Thyroid gland (tissue), 4 donors: ENCODE measurements around the gene LIPI. TPM values are rescaled to one million over a fixed set of nuclear protein-coding genes. Genes with fewer than 3 reads are reported as not detected.
"Not testable (repeated sequence)": the region's sequence is repeated elsewhere in the genome, so short reads cannot be mapped to it uniquely, and the experiment has no call there.

ENCODE experiments used
- DNase-seq, 2 donors: peaks; one replicate each; pipeline ENCODE4 v3.0.0-alpha.2; 2019
- H3K27ac ChIP-seq, 3 donors: fragments of 200-600 bp; sonication (generic); 1 replicate in 2 of 3; 2 replicates in 1 of 3; pipeline ENCODE4 v1.5.1; 2016 to 2019; ENCODE audit warnings: mild to moderate bottlenecking in 1 of 3, moderate library complexity in 1 of 3
- H3K27me3 ChIP-seq: fragments of 200-600 bp; sonication (generic); one replicate; pipeline ENCODE4 v1.5.1; 2019
- H3K36me3 ChIP-seq, 2 donors: fragments of 200-600 bp; sonication (generic); one replicate each; pipeline ENCODE4 v1.5.1; 2016 to 2019
- H3K4me1 ChIP-seq, 2 donors: fragments of 200-600 bp; sonication (generic); one replicate each; pipeline ENCODE4 v1.5.1; 2017 to 2019
- H3K4me3 ChIP-seq, 3 donors: fragments of 200-600 bp; sonication (generic); replicated peaks in 1 of 3; 1 replicate in 2 of 3; 2 replicates in 1 of 3; pipeline ENCODE4 v1.5.1; 2016; ENCODE audit warnings: mild to moderate bottlenecking in 1 of 3
- H3K9me3 ChIP-seq: fragments of 200-600 bp; sonication (generic); one replicate; pipeline ENCODE4 v1.5.1; 2017
- CTCF ChIP-seq, 6 experiments: fragments of 200-600 bp in 3 of 6; fragments of 450-650 bp in 3 of 6; sonication (generic) in 3 of 6; IDR thresholded peaks; one replicate each; pipeline ENCODE4 v1.5.1; 2016 to 2019; ENCODE audit warnings: antibody characterized with exemption in 6 of 6, mild to moderate bottlenecking in 2 of 6, inconsistent platforms in 1 of 6, moderate library complexity in 1 of 6
- POLR2A ChIP-seq, 2 donors: fragments of 450-650 bp; IDR thresholded peaks; one replicate each; pipeline ENCODE4 v1.6.1; 2017; ENCODE audit warnings: antibody characterized with exemption in 2 of 2, mild to moderate bottlenecking in 2 of 2, moderate library complexity in 1 of 2
- WGBS, 2 donors: methylation state at CpG; one replicate each; pipeline ENCODE4 v1.1.5; 2017; 5-methylcytosine and 5-hydroxymethylcytosine counted together
- intact Hi-C: fragments of 100-400 bp; cut with DNase I; formaldehyde crosslinking; loops from one replicate; pipeline ENCODE4 v1.15.1; 2023
- total RNA-seq, 4 donors: library from RNA; depleted of rRNA; stranded (reverse); fragments of >200 nt; gene quantifications; one replicate each; pipeline ENCODE4 v1.2.3, GENCODE V29; 2016

Gene LIPI
- total RNA-seq, 4 donors from 2014 or later = 1.9 to 7.9 (median 5.9) TPM; not detected in 1

DNA sequence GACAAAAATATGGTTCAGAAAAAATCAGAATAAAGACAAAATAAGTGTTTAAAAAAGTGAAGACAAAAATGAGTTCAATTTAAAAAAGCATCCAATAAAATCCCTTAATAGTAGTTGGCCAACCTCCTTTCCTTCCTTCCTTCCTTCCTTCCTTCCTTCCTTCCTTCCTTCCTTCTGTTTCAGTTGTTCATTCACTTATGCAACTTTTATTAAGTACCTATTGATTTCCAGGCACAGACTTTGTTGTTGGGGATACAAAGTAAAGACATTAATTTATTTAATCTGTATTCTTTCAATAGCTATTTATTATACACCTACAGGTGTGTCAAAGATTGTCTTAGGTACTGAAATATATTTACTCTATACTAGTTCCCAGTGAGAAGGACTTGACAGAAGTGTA lies 2.4 kb upstream of the LIPI start:
- intact Hi-C loops = no loop called here
- Histone ChIP-seq H3K4me3 (no peak overlapping the region), H3K27me3 (no peaks in the 10 kb centered on the region)

DNA sequence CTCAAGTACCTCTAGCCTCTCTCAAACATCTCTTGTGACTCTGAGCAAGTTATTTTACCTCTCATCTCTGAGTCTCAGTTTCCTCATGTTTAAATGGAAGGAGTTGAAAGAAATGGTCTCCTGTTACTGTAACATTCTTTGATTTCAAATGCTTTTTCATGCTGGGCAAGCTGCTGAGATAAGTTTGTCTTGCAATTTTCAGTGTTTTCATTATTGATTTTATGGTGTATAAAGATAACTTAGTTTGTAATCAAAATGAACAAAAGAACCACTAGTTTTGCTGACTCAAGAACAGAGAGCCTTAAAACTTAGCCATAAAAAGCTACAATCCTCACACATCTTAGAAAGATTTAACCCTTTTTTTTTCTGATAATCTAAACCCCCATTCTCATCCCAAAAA lies 4.5 kb downstream of the LIPI start:
- Histone ChIP-seq H3K4me1 (peaks cover 0 to 6% of the 10 kb centered on the region in 2 donors), H3K27me3 (no peaks in the 10 kb centered on the region), H3K9me3 (no peaks in the 10 kb centered on the region), H3K4me3 (no peak overlapping the region), H3K27ac (no peak overlapping the region), H3K36me3 (no peaks in the 10 kb centered on the region)
- no peak for TF ChIP-seq CTCF (IDR thresholded peaks at IDR 0.05)
- no peak for TF ChIP-seq POLR2A (IDR thresholded peaks at IDR 0.05)
- intact Hi-C loops = no loop called here
- no peak for DNase-seq

More for the DNA sequence above, 2.4 kb upstream of the LIPI start:
- no peaks in the 10 kb centered on the region for H3K36me3 ChIP-seq
- H3K4me1 ChIP-seq = peaks cover 4% of the 10 kb centered on the region in 2 donors
- no peak for DNase-seq
- H3K27ac ChIP-seq = no peak overlapping the region
- H3K9me3 ChIP-seq = no peaks in the 10 kb centered on the region
- no peak for TF ChIP-seq CTCF (IDR thresholded peaks at IDR 0.05)
- TF ChIP-seq POLR2A (IDR thresholded peaks at IDR 0.05) = no peak

GRCh38 chr21:14166463-14167223 lies 44.1 kb downstream of the LIPI start:
- DNase-seq, intact Hi-C loops: not testable (repeated sequence)

GRCh38 chr21:14143999-14144398 lies 66.8 kb downstream of the LIPI start:
- Histone ChIP-seq H3K27ac (no peak overlapping the region), H3K36me3 (no peaks in the 10 kb centered on the region), H3K4me1 (no peaks in the 10 kb centered on the region), H3K27me3 (no peaks in the 10 kb centered on the region), H3K4me3 (no peak overlapping the region), H3K9me3 (no peaks in the 10 kb centered on the region)
- TF ChIP-seq CTCF (IDR thresholded peaks at IDR 0.05) (no peak), POLR2A (IDR thresholded peaks at IDR 0.05) (no peak)
- intact Hi-C loops = no loop called here
- no peak for DNase-seq

More at GRCh38 chr21:14166463-14167223, 44.1 kb downstream of the LIPI start:
- not testable (repeated sequence) for H3K27me3 ChIP-seq, H3K4me1 ChIP-seq, H3K27ac ChIP-seq, H3K9me3 ChIP-seq, H3K4me3 ChIP-seq, H3K36me3 ChIP-seq
- 86 to 87% methylated on average over 13 to 16 of the region's 16 CpGs for WGBS, 2 donors

DNA sequence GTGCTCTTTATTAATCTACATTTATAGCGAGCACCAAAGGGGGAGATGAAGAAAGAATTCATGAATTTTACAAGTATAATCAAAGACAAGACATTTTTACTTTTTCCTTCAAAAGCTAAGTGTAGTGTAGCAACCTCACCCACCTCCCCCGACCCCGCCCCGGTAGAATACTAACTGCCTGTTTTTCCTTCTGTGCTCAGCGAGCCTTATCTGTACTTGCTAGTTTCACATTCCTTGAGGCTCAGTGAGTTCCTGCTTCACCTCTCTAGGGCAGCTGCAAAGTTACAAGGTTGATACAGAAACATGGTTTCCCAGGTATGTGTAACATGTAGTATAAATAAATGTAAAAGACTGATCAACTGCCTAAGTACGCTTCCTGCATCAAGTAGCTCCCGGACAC lies 86.5 kb downstream of the LIPI start:
- Histone ChIP-seq H3K27ac (no peak overlapping the region), H3K4me1 (no peaks in the 10 kb centered on the region), H3K27me3 (no peaks in the 10 kb centered on the region), H3K9me3 (no peaks in the 10 kb centered on the region), H3K36me3 (no peaks in the 10 kb centered on the region), H3K4me3 (no peak overlapping the region)
- TF ChIP-seq CTCF (IDR thresholded peaks at IDR 0.05) = no peak
- no peak for TF ChIP-seq POLR2A (IDR thresholded peaks at IDR 0.05)
- WGBS, 2 donors = 74 to 75% methylated on average over 7 of the region's 7 CpGs
- peak; percentile 8 to 45 for DNase-seq
- intact Hi-C loops = no loop called here
